Measurements from ENCODE around the gene RNU1-4.
"Not testable (repeated sequence)": the region's sequence is repeated elsewhere in the genome, so short reads cannot be mapped to it uniquely, and the experiment has no call there.

The RNU1-4 gene

GRCh38 chr1:16706302-16706701 is 34.0 kb upstream of the RNU1-4 start:
- H3K4ac ChIP-seq (ENCODE audit: low read depth, low read length); H4K8ac ChIP-seq (ENCODE audit: low read depth, low read length); DNase-seq; H3K36me3 ChIP-seq (ENCODE audit: control insufficient read depth in 1 of 2, insufficient read depth in 2 of 2, low read length in 2 of 2); H4K12ac ChIP-seq (ENCODE audit: low read depth, low read length); H2BK12ac ChIP-seq (ENCODE audit: low read length); H3K27ac ChIP-seq (ENCODE audit: low read depth, low read length); H3K23ac ChIP-seq (ENCODE audit: low read length); H2AK5ac ChIP-seq (ENCODE audit: low read length); H3K79me1 ChIP-seq (ENCODE audit: low read length); H3K9me3 ChIP-seq (ENCODE audit: insufficient read depth, low read depth, low read length); H3K18ac ChIP-seq (ENCODE audit: low read length); H2BK120ac ChIP-seq (ENCODE audit: insufficient read depth, low read length, poor library complexity); H2BK5ac ChIP-seq (ENCODE audit: low read depth, low read length, poor library complexity); H3K9ac ChIP-seq (ENCODE audit: low read length); H3K14ac ChIP-seq (ENCODE audit: low read length); H3K79me2 ChIP-seq (ENCODE audit: control insufficient read depth, insufficient read depth, low read length, poor library complexity); H3K27me3 ChIP-seq (ENCODE audit: insufficient read depth, low read length); H3K4me2 ChIP-seq (ENCODE audit: low read length); H4K91ac ChIP-seq (ENCODE audit: low read depth, low read length); H2AFZ ChIP-seq (ENCODE audit: insufficient read depth, low read length, poor library complexity); H3K4me1 ChIP-seq (ENCODE audit: control insufficient read depth in 1 of 2, insufficient read depth in 2 of 2, low read length in 2 of 2); H3K4me3 ChIP-seq (ENCODE audit: low read depth, low read length): not testable (repeated sequence)
- no CpG with 5 or more reads among the region's 6 CpGs for WGBS (ENCODE audit: extremely low coverage, insufficient coverage, insufficient read length)

GRCh38 chr1:16707130-16708093 is 32.9 kb upstream of the RNU1-4 start:
- not testable (repeated sequence) for H3K23ac ChIP-seq (ENCODE audit: low read length); H3K9ac ChIP-seq (ENCODE audit: low read length); DNase-seq; H3K4me1 ChIP-seq (ENCODE audit: control insufficient read depth in 1 of 2, insufficient read depth in 2 of 2, low read length in 2 of 2); H2AK5ac ChIP-seq (ENCODE audit: low read length); H3K14ac ChIP-seq (ENCODE audit: low read length); H3K27ac ChIP-seq (ENCODE audit: low read depth, low read length); H4K8ac ChIP-seq (ENCODE audit: low read depth, low read length); H3K79me2 ChIP-seq (ENCODE audit: control insufficient read depth, insufficient read depth, low read length, poor library complexity); H2BK120ac ChIP-seq (ENCODE audit: insufficient read depth, low read length, poor library complexity); H2BK5ac ChIP-seq (ENCODE audit: low read depth, low read length, poor library complexity); H3K27me3 ChIP-seq (ENCODE audit: insufficient read depth, low read length); H2BK12ac ChIP-seq (ENCODE audit: low read length); H3K36me3 ChIP-seq (ENCODE audit: control insufficient read depth in 1 of 2, insufficient read depth in 2 of 2, low read length in 2 of 2); H3K4ac ChIP-seq (ENCODE audit: low read depth, low read length); H3K79me1 ChIP-seq (ENCODE audit: low read length); H3K9me3 ChIP-seq (ENCODE audit: insufficient read depth, low read depth, low read length); H4K91ac ChIP-seq (ENCODE audit: low read depth, low read length)
- peak overlapping the region; percentile 71 for H2AFZ ChIP-seq (ENCODE audit: insufficient read depth, low read length, poor library complexity)
- WGBS (ENCODE audit: extremely low coverage, insufficient coverage, insufficient read length) = no CpG with 5 or more reads among the region's 99 CpGs
- peak overlapping the region; percentile 65 for H3K4me2 ChIP-seq (ENCODE audit: low read length)
- peak overlapping the region; percentile 65 for H3K18ac ChIP-seq (ENCODE audit: low read length)
- H3K4me3 ChIP-seq (ENCODE audit: low read depth, low read length) = peak overlapping the region; percentile 68
- H4K12ac ChIP-seq (ENCODE audit: low read depth, low read length) = peak overlapping the region; percentile 30

GRCh38 chr1:16708704-16709103 is 31.6 kb upstream of the RNU1-4 start:
- H3K18ac ChIP-seq (ENCODE audit: low read length) = not testable (repeated sequence)

GRCh38 chr1:16709659-16710087 is 30.6 kb upstream of the RNU1-4 start:
- not testable (repeated sequence) for H3K14ac ChIP-seq (ENCODE audit: low read length); H3K4me3 ChIP-seq (ENCODE audit: low read depth, low read length); H3K4ac ChIP-seq (ENCODE audit: low read depth, low read length); H4K12ac ChIP-seq (ENCODE audit: low read depth, low read length); H3K27ac ChIP-seq (ENCODE audit: low read depth, low read length); H4K91ac ChIP-seq (ENCODE audit: low read depth, low read length); H2AK5ac ChIP-seq (ENCODE audit: low read length); H3K79me2 ChIP-seq (ENCODE audit: control insufficient read depth, insufficient read depth, low read length, poor library complexity); H2AFZ ChIP-seq (ENCODE audit: insufficient read depth, low read length, poor library complexity); H3K36me3 ChIP-seq (ENCODE audit: control insufficient read depth in 1 of 2, insufficient read depth in 2 of 2, low read length in 2 of 2); H3K4me2 ChIP-seq (ENCODE audit: low read length); H2BK12ac ChIP-seq (ENCODE audit: low read length); H3K18ac ChIP-seq (ENCODE audit: low read length); H4K8ac ChIP-seq (ENCODE audit: low read depth, low read length); H2BK120ac ChIP-seq (ENCODE audit: insufficient read depth, low read length, poor library complexity); H3K9ac ChIP-seq (ENCODE audit: low read length); H3K27me3 ChIP-seq (ENCODE audit: insufficient read depth, low read length); H3K79me1 ChIP-seq (ENCODE audit: low read length); H3K9me3 ChIP-seq (ENCODE audit: insufficient read depth, low read depth, low read length); H2BK5ac ChIP-seq (ENCODE audit: low read depth, low read length, poor library complexity); H3K4me1 ChIP-seq (ENCODE audit: control insufficient read depth in 1 of 2, insufficient read depth in 2 of 2, low read length in 2 of 2); H3K23ac ChIP-seq (ENCODE audit: low read length)
- DNase-seq = peak; percentile 10 to 42
- WGBS (ENCODE audit: extremely low coverage, insufficient coverage, insufficient read length) = no CpG with 5 or more reads among the region's 3 CpGs

More at GRCh38 chr1:16708704-16709103, 31.6 kb upstream of the RNU1-4 start:
- H3K4ac ChIP-seq (ENCODE audit: low read depth, low read length); H3K4me3 ChIP-seq (ENCODE audit: low read depth, low read length); H2BK120ac ChIP-seq (ENCODE audit: insufficient read depth, low read length, poor library complexity); H2BK12ac ChIP-seq (ENCODE audit: low read length); H3K36me3 ChIP-seq (ENCODE audit: control insufficient read depth in 1 of 2, insufficient read depth in 2 of 2, low read length in 2 of 2); H3K79me2 ChIP-seq (ENCODE audit: control insufficient read depth, insufficient read depth, low read length, poor library complexity); DNase-seq; H2BK5ac ChIP-seq (ENCODE audit: low read depth, low read length, poor library complexity); H3K23ac ChIP-seq (ENCODE audit: low read length); H3K27ac ChIP-seq (ENCODE audit: low read depth, low read length); H4K12ac ChIP-seq (ENCODE audit: low read depth, low read length); H3K79me1 ChIP-seq (ENCODE audit: low read length); H4K8ac ChIP-seq (ENCODE audit: low read depth, low read length); H3K9ac ChIP-seq (ENCODE audit: low read length); H3K9me3 ChIP-seq (ENCODE audit: insufficient read depth, low read depth, low read length); H2AFZ ChIP-seq (ENCODE audit: insufficient read depth, low read length, poor library complexity); H3K4me2 ChIP-seq (ENCODE audit: low read length); H3K14ac ChIP-seq (ENCODE audit: low read length); H3K27me3 ChIP-seq (ENCODE audit: insufficient read depth, low read length); H4K91ac ChIP-seq (ENCODE audit: low read depth, low read length); H3K4me1 ChIP-seq (ENCODE audit: control insufficient read depth in 1 of 2, insufficient read depth in 2 of 2, low read length in 2 of 2); H2AK5ac ChIP-seq (ENCODE audit: low read length): not testable (repeated sequence)
- no CpG with 5 or more reads among the region's 6 CpGs for WGBS (ENCODE audit: extremely low coverage, insufficient coverage, insufficient read length)
